Nephron progenitor cell (in vitro differentiated cells): ENCODE results near the gene BTNL3.

ENCODE experiments used
- DNase-seq: peaks from one replicate; pipeline ENCODE4 v3.0.0; 2021
- H3K27ac Mint-ChIP-seq: 2 replicates; pipeline ENCODE4 v1.8.0; 2021; ENCODE audit warnings: mild to moderate bottlenecking, moderate library complexity, mixed read lengths
- H3K27me3 Mint-ChIP-seq: 2 replicates; pipeline ENCODE4 v1.8.0; 2021; ENCODE audit warnings: mild to moderate bottlenecking, low read depth, mixed read lengths; ENCODE audit not compliant: poor library complexity
- H3K36me3 Mint-ChIP-seq: 2 replicates; pipeline ENCODE4 v1.8.0; 2021; ENCODE audit warnings: low read depth, mixed read lengths
- H3K4me1 Mint-ChIP-seq: 2 replicates; pipeline ENCODE4 v1.8.0; 2021; ENCODE audit warnings: mixed read lengths
- H3K4me3 Mint-ChIP-seq: 2 replicates; pipeline ENCODE4 v1.8.0; 2021; ENCODE audit warnings: mild to moderate bottlenecking, moderate library complexity, mixed read lengths
- H3K9me3 Mint-ChIP-seq: 2 replicates; pipeline ENCODE4 v1.8.0; 2021; ENCODE audit warnings: mild to moderate bottlenecking, moderate library complexity, mixed read lengths
- TF ChIP-seq, protein P1 (sequence below): fragments of 200-600 bp; sonication (generic); IDR thresholded peaks from 2 replicates; pipeline ENCODE4 v1.5.0; 2021; ENCODE audit warnings: antibody characterized with exemption

BTNL3 gene

GRCh38 chr5:181039471-181039870, 50.8 kb downstream of the BTNL3 start:
- Mint-ChIP-seq H3K4me1 (peaks cover 3% of the 10 kb centered on the region), H3K27me3 (peaks cover 42% of the 10 kb centered on the region), H3K36me3 (no peaks in the 10 kb centered on the region), H3K27ac (no peak overlapping the region), H3K4me3 (no peak overlapping the region), H3K9me3 (peaks cover 2% of the 10 kb centered on the region)
- TF ChIP-seq, protein P1, sequence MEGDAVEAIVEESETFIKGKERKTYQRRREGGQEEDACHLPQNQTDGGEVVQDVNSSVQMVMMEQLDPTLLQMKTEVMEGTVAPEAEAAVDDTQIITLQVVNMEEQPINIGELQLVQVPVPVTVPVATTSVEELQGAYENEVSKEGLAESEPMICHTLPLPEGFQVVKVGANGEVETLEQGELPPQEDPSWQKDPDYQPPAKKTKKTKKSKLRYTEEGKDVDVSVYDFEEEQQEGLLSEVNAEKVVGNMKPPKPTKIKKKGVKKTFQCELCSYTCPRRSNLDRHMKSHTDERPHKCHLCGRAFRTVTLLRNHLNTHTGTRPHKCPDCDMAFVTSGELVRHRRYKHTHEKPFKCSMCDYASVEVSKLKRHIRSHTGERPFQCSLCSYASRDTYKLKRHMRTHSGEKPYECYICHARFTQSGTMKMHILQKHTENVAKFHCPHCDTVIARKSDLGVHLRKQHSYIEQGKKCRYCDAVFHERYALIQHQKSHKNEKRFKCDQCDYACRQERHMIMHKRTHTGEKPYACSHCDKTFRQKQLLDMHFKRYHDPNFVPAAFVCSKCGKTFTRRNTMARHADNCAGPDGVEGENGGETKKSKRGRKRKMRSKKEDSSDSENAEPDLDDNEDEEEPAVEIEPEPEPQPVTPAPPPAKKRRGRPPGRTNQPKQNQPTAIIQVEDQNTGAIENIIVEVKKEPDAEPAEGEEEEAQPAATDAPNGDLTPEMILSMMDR = no peak
- no peak for DNase-seq

GRCh38 chr5:181039931-181040630, 51.4 kb downstream of the BTNL3 start, which contains the start of gene BTNL9:
Gene BTNL9, plus strand, starts transcription at chr5:181040266. Its CDS starts 5,224 bp downstream, at chr5:181045490.
- Mint-ChIP-seq H3K27me3 (peaks cover 42% of the 10 kb centered on the region), H3K4me3 (no peak within 1 kb of the TSS), H3K9me3 (peaks cover 2% of the 10 kb centered on the region), H3K36me3 (no peaks in the 10 kb centered on the region), H3K4me1 (peaks cover 4% of the 10 kb centered on the region), H3K27ac (no peak within 1 kb of the TSS)
- TF ChIP-seq, protein P1 = no peak
- no peak for DNase-seq

- Mint-ChIP-seq H3K9me3 (peaks cover 2% of the 10 kb centered on the region), H3K27me3 (peaks cover 42% of the 10 kb centered on the region), H3K4me3 (no peak overlapping the region), H3K36me3 (no peaks in the 10 kb centered on the region), H3K27ac (no peak overlapping the region), H3K4me1 (peaks cover 4% of the 10 kb centered on the region)
- TF ChIP-seq, protein P1 = no peak
- DNase-seq = no peak
Measured at GRCh38 chr5:181040631-181040945, 51.9 kb downstream of the BTNL3 start.

DNA sequence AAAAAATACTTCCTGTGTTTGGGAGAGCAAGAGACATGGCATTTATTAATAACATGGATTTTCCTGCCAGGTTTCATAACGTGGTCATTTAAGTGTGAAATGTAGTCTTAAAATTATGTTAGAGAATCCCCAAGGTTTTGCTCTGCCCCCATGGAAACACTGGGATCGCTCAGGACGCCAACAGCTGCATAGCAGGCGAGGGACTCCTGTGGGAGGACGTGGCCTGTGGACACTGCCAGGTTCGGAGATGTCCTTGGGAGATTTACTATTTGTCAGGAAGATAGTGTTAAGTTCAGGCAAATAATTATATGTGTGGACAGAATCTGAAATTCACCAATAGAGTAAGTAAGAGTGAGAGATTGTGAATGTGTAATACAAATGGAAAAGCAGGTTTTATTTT, 52.4 kb downstream of the BTNL3 start:
- H3K27me3 Mint-ChIP-seq = peaks cover 42% of the 10 kb centered on the region
- no peaks in the 10 kb centered on the region for H3K36me3 Mint-ChIP-seq
- no peak for DNase-seq
- H3K9me3 Mint-ChIP-seq = peaks cover 2% of the 10 kb centered on the region
- H3K27ac Mint-ChIP-seq = no peak overlapping the region
- TF ChIP-seq, protein P1 = no peak
- no peak overlapping the region for H3K4me3 Mint-ChIP-seq
- peaks cover 4% of the 10 kb centered on the region for H3K4me1 Mint-ChIP-seq

- Mint-ChIP-seq H3K27me3 (peaks cover 42% of the 10 kb centered on the region), H3K4me3 (no peak overlapping the region), H3K9me3 (peaks cover 2% of the 10 kb centered on the region), H3K36me3 (no peaks in the 10 kb centered on the region), H3K4me1 (peaks cover 4% of the 10 kb centered on the region), H3K27ac (no peak overlapping the region)
- DNase-seq = no peak
- TF ChIP-seq, protein P1 = no peak
Measured at GRCh38 chr5:181042036-181042713, 53.5 kb downstream of the BTNL3 start.

GRCh38 chr5:181042722-181043121, 54.1 kb downstream of the BTNL3 start:
- peaks cover 4% of the 10 kb centered on the region for H3K4me1 Mint-ChIP-seq
- H3K36me3 Mint-ChIP-seq = no peaks in the 10 kb centered on the region
- H3K9me3 Mint-ChIP-seq = peaks cover 2% of the 10 kb centered on the region
- no peak overlapping the region for H3K4me3 Mint-ChIP-seq
- TF ChIP-seq, protein P1 = no peak
- H3K27ac Mint-ChIP-seq = no peak overlapping the region
- H3K27me3 Mint-ChIP-seq = peaks cover 42% of the 10 kb centered on the region
- DNase-seq = no peak
